ENCODE results near the gene LONP2. TPM values are rescaled to one million over a fixed set of nuclear protein-coding genes. Genes with fewer than 3 reads are reported as not detected.
"Not testable (repeated sequence)": the region's sequence is repeated elsewhere in the genome, so short reads cannot be mapped to it uniquely, and the experiment has no call there.

Gene LONP2
- polyA plus RNA-seq, 2 of the 4 experiments (the other 2 are of a cell fraction), result 27.8 to 51.3 TPM

DNA sequence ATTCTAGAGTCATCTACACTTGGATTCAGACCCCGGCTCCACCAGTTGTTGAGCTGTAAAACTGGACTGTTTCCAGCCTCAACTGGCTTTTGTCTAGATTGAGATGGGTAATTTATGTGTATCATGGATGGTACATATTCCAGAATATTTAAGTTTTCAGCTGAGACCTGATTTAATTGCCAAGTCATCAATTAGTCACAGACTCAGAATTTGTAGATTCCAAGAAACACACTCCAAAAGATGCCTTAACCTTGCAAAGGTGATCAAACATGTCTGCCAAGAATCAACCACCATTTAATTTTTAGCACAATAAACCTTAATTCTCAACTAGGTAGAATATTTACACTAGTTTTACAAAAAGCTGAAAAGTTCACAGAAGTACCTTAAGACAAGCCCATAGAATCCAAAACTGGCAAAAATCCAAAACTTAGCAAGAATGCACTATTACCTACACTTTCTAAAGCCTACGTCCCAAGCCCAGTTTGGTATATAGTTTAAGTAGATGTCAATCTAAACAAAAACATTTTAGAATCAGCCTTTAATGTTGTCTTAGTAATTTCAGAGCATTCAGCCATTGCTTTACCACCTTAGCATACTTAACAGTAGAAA, 123.4 kb downstream of the LONP2 start:
- TF ChIP-seq ZC3H11A (IDR thresholded peaks at IDR 0.05) (no peak), MAFK (IDR thresholded peaks at IDR 0.05; ENCODE audit: partially characterized antibody) (peak; percentile 97)
- peaks cover 62% of the 10 kb centered on the region for H3K4me1 ChIP-seq
- no peaks in the 10 kb centered on the region for H3K9me3 ChIP-seq
- ATAC-seq (no peak), FAIRE-seq (no peak), DNase-seq (ENCODE audit: low read depth in 1 of 2, low spot score in 1 of 2) (no peak)
- H3K4me3 ChIP-seq, result no peak overlapping the region
- peak overlapping the region; percentile 83 for H3K4me2 ChIP-seq
- 73% methylated on average over 2 of the region's 2 CpGs for WGBS (ENCODE audit: missing lambda C conversion rate)
- ChIA-PET POLR2A (interaction anchor here (0.5 to 3.5 kb wide), 2 partner anchors 17 to 265 kb away, joined by 4 to 55 read pairs; partner anchors contain the start of gene SIAH1), CTCF (interaction anchor here (0.7 to 3.5 kb wide), 5 partner anchors 13 to 243 kb away, joined by 3 to 12 read pairs (median 4); partner anchors contain the start of gene N4BP1)
- peak overlapping the region; percentile 90 to 92 for H3K27ac ChIP-seq

DNA sequence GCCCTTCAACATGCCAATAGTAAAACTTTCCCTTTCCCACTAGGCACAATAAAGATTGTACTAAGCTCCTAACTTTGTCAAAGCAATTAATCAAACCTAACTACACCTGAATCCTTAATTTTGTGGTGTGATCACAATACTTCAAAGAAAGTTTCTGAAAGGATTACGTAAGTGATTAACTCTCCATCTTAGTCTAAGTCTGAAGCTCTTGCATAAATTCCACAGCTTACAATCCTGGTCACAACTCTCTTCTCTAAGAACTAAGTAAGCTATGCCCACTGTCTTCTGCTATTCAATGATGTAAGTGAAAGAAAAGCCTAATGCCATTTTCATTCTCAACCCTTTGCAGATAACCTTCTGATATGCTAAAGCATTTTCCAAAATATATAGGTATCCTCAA, 125.7 kb downstream of the LONP2 start:
- Histone ChIP-seq H3K4me1 (peaks cover 79% of the 10 kb centered on the region), H3K9me3 (no peaks in the 10 kb centered on the region), H3K4me3 (no peak overlapping the region), H3K4me2 (peak overlapping the region; percentile 0; the same call in 1 of the 3 replicates), H3K27ac (no peak overlapping the region; a peak in 1 of 6 replicates)
- CTCF ChIA-PET, result interaction anchor here (1.4 to 1.5 kb wide), 2 partner anchors 15 to 156 kb away, joined by 4 to 6 read pairs; no protein-coding TSS in a partner anchor
- no peak for TF ChIP-seq NPAS2 (CRISPR knock-in tag; IDR thresholded peaks at IDR 0.05; ENCODE audit: borderline replicate concordance)
- TF ChIP-seq ZFP36 (IDR thresholded peaks at IDR 0.05; ENCODE audit: borderline replicate concordance, partially characterized antibody), result no peak
- no peak for TF ChIP-seq HOXB13 (CRISPR knock-in tag; IDR thresholded peaks at IDR 0.05; ENCODE audit: low read depth)
- TF ChIP-seq SREBF2 (IDR thresholded peaks at IDR 0.05), result no peak
- WGBS (ENCODE audit: missing lambda C conversion rate), result 92% methylated on average over 1 of the region's 1 CpG
- ATAC-seq (no peak), DNase-seq (ENCODE audit: low read depth in 1 of 2, low spot score in 1 of 2) (no peak), FAIRE-seq (no peak)
- POLR2A ChIA-PET, result interaction anchor here (1.9 kb wide), 1 partner anchor 15 kb away, joined by 7 read pairs; the partner anchor contains the start of gene SIAH1

DNA sequence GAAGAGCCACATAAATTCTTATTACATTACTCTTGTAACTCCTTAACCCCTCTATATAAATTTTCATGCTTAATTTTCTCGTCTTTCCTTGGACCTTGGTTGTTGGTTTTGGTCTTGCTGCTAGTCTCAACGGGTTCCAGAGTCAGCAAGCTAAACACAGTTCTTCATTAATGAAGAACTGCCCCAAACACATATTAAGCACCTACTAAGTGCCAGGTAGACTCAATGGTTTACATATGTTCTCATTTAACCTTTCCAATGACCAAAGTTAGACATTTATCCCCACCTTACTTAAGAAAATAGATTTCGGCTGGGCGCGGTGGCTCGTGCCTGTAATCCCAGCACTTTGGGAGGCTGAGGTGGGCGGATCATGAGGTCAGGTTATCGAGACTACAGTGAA, 126.1 kb downstream of the LONP2 start:
- CTCF ChIA-PET, result interaction anchor here (1.4 to 1.5 kb wide), 2 partner anchors 14 to 156 kb away, joined by 4 to 6 read pairs; no protein-coding TSS in a partner anchor
- FAIRE-seq, result no peak

DNA sequence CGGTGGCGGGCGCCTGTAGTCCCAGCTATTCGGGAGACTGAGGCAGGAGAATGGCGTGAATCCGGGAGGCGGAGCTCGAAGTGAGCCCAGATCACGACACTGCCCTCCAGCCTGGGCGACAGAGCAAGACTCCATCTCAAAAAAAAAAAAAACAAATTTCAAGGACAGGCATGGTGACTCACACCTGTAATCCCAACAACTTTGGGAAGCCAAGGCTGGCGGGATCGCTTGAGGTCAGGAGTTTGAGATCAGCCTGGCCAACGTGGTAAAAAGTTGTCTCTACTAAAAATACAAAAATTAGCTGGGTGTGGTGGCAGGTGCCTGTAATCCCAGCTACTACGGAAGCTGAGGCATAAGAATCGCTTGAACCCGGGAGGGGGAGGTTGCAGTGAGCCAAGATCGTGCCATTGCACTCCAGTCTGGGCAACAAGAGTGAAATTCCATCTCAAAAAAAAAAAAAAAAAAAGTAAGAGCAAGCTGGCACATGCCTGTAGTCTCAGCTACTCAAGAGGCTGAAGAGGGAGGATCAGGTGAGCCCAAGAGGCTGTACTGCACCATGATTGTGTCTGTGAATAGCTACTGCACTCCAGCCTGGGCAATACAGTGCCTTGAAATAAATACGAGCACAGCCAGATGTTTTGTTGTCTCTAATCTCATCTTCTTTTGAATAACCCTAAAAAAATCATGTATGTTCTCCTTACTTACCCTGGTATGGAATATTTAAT, 126.7 kb downstream of the LONP2 start:
- ChIA-PET CTCF (interaction anchor here (1.5 kb wide), 1 partner anchor 155 kb away, joined by 6 read pairs; no protein-coding TSS in a partner anchor), POLR2A (interaction anchor here (1.3 to 1.9 kb wide), 2 partner anchors 14 kb away, joined by 5 to 7 read pairs; partner anchors contain the start of gene SIAH1)
- not testable (repeated sequence) for H3K4me2 ChIP-seq; DNase-seq (ENCODE audit: low read depth in 1 of 2, low spot score in 1 of 2); ATAC-seq; H3K9me3 ChIP-seq; H3K27ac ChIP-seq; FAIRE-seq; H3K4me3 ChIP-seq
- 89% methylated on average over 18 of the region's 18 CpGs for WGBS (ENCODE audit: missing lambda C conversion rate)
- H3K4me1 ChIP-seq, result peaks cover 83% of the 10 kb centered on the region

More for the DNA sequence above, 126.1 kb downstream of the LONP2 start:
- Histone ChIP-seq H3K4me2 (peak overlapping the region; percentile 0; the same call in 1 of the 3 replicates), H3K27ac (no peak overlapping the region), H3K4me3 (no peak overlapping the region), H3K9me3 (no peaks in the 10 kb centered on the region), H3K4me1 (peaks cover 79% of the 10 kb centered on the region)
- ATAC-seq (no peak), DNase-seq (ENCODE audit: low read depth in 1 of 2, low spot score in 1 of 2) (no peak)
- POLR2A ChIA-PET, result interaction anchor here (1.9 kb wide), 1 partner anchor 15 kb away, joined by 7 read pairs; the partner anchor contains the start of gene SIAH1
- 96% methylated on average over 8 of the region's 8 CpGs for WGBS (ENCODE audit: missing lambda C conversion rate)
- TF ChIP-seq MAFK (IDR thresholded peaks at IDR 0.05; ENCODE audit: partially characterized antibody), result no peak
- TF ChIP-seq ZC3H11A (IDR thresholded peaks at IDR 0.05), result no peak
- TF ChIP-seq HOXB5 (CRISPR knock-in tag; IDR thresholded peaks at IDR 0.05), result no peak
- no peak for TF ChIP-seq POLR2AphosphoS2 (conservative IDR thresholded peaks at IDR 0.05; ENCODE audit: low read length)
- TF ChIP-seq, protein P1, sequence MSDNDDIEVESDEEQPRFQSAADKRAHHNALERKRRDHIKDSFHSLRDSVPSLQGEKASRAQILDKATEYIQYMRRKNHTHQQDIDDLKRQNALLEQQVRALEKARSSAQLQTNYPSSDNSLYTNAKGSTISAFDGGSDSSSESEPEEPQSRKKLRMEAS (IDR thresholded peaks at IDR 0.05), result no peak
- no peak for TF ChIP-seq MYC (IDR thresholded peaks at IDR 0.05; ENCODE audit: borderline replicate concordance, low read length)
- TF ChIP-seq, protein P2, sequence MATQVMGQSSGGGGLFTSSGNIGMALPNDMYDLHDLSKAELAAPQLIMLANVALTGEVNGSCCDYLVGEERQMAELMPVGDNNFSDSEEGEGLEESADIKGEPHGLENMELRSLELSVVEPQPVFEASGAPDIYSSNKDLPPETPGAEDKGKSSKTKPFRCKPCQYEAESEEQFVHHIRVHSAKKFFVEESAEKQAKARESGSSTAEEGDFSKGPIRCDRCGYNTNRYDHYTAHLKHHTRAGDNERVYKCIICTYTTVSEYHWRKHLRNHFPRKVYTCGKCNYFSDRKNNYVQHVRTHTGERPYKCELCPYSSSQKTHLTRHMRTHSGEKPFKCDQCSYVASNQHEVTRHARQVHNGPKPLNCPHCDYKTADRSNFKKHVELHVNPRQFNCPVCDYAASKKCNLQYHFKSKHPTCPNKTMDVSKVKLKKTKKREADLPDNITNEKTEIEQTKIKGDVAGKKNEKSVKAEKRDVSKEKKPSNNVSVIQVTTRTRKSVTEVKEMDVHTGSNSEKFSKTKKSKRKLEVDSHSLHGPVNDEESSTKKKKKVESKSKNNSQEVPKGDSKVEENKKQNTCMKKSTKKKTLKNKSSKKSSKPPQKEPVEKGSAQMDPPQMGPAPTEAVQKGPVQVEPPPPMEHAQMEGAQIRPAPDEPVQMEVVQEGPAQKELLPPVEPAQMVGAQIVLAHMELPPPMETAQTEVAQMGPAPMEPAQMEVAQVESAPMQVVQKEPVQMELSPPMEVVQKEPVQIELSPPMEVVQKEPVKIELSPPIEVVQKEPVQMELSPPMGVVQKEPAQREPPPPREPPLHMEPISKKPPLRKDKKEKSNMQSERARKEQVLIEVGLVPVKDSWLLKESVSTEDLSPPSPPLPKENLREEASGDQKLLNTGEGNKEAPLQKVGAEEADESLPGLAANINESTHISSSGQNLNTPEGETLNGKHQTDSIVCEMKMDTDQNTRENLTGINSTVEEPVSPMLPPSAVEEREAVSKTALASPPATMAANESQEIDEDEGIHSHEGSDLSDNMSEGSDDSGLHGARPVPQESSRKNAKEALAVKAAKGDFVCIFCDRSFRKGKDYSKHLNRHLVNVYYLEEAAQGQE (IDR thresholded peaks at IDR 0.05), result no peak
- TF ChIP-seq, protein P3, sequence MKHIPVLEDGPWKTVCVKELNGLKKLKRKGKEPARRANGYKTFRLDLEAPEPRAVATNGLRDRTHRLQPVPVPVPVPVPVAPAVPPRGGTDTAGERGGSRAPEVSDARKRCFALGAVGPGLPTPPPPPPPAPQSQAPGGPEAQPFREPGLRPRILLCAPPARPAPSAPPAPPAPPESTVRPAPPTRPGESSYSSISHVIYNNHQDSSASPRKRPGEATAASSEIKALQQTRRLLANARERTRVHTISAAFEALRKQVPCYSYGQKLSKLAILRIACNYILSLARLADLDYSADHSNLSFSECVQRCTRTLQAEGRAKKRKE (CRISPR knock-in tag; IDR thresholded peaks at IDR 0.05; ENCODE audit: low read depth), result no peak
- TF ChIP-seq, protein P4, sequence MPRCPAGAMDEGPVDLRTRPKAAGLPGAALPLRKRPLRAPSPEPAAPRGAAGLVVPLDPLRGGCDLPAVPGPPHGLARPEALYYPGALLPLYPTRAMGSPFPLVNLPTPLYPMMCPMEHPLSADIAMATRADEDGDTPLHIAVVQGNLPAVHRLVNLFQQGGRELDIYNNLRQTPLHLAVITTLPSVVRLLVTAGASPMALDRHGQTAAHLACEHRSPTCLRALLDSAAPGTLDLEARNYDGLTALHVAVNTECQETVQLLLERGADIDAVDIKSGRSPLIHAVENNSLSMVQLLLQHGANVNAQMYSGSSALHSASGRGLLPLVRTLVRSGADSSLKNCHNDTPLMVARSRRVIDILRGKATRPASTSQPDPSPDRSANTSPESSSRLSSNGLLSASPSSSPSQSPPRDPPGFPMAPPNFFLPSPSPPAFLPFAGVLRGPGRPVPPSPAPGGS (IDR thresholded peaks at IDR 0.05), result no peak
- no peak for TF ChIP-seq CBX2 (IDR thresholded peaks at IDR 0.05; ENCODE audit: borderline replicate concordance, low read depth)
- TF ChIP-seq, protein P5, sequence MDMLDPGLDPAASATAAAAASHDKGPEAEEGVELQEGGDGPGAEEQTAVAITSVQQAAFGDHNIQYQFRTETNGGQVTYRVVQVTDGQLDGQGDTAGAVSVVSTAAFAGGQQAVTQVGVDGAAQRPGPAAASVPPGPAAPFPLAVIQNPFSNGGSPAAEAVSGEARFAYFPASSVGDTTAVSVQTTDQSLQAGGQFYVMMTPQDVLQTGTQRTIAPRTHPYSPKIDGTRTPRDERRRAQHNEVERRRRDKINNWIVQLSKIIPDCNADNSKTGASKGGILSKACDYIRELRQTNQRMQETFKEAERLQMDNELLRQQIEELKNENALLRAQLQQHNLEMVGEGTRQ (IDR thresholded peaks at IDR 0.05), result no peak
- no peak for TF ChIP-seq BHLHE40 (IDR thresholded peaks at IDR 0.05; ENCODE audit: low read depth, low read length)
- TF ChIP-seq KDM1A (IDR thresholded peaks at IDR 0.05; ENCODE audit: low read depth), result no peak
- no peak for TF ChIP-seq PHF8 (IDR thresholded peaks at IDR 0.05; ENCODE audit: borderline replicate concordance, low read depth)
- TF ChIP-seq EP300 (IDR thresholded peaks at IDR 0.05), result no peak
- no peak for TF ChIP-seq RFX5 (IDR thresholded peaks at IDR 0.05)
- no peak for TF ChIP-seq CBX8 (IDR thresholded peaks at IDR 0.05)
- TF ChIP-seq NR3C1 (IDR thresholded peaks at IDR 0.05), result no peak
